HG03460 (cell line): ENCODE results near the gene SCT.
"Not testable (repeated sequence)": the region's sequence is repeated elsewhere in the genome, so short reads cannot be mapped to it uniquely, and the experiment has no call there.

Source experiments
- ATAC-seq: cut with Tn5 transposase; IDR thresholded peaks from one replicate; pipeline ENCODE4 v1.9.1; 2021; ENCODE audit not compliant: unreplicated experiment

Gene SCT

DNA sequence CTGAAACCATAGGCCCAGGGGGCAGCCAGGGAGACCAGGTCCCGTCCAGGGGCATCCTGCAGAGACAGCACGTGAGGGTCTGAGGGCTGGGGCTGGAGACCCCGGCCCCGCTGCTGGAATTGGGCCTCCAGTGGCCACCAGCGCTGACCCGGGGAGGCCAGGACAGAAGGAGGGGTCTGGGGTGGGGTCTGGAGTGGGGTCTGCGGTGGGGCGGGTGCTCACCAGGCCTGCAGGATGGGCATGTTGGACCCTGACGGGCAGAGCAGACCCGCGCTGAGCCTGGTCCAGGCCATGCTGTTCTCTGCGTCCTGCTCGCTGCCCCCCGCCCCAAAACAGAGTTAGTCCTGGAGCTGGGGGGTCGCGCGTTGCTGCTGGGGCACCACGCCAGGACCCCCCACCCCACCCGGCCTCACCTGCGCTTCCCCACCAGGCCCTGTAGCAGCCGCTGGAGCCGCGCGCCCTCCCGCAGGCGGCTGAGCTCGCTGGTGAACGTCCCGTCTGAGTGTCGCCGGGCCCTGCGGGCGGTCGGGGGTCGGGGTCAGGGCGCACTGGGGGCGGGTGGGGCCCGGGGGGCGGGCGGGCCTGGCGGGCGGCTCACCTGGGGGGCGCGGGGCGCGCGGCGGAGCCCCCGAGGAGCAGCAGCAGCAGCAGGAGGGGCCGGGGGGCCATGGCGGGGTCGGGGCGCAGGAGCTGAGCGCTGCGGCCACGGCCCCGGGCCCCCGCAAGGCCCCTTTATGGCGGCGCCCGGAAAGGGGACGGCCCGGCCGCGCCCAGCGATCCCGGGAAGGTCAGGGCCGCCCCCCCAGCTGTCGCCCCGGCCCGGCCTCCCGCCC, at the start of gene SCT:
Gene SCT, minus strand, starts transcription at position 707 of the 833 bp plus-strand sequence. Its CDS starts 38 bp downstream, at position 669.
- no peak for ATAC-seq

DNA sequence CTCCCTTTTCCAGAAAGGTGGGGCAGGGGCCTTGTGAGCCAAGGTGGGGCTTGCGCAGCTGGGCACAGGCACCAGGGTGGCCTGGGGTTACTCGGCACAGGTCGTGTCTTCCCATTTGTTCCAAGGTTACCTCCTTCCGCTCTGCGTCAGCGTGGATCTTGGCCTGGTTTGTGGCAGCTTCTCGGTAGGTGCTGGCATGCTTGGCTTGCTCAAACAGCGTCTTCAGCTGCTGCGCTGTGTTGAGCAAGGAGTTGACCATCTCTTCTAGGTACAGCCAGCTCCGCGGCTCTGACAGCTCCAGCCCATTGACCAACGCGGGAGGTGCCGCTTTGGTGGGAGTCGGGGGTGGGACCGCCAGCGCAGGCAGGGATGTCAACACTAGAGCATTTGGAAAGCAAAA, 47.4 kb upstream of the SCT start:
- no peak for ATAC-seq

DNA sequence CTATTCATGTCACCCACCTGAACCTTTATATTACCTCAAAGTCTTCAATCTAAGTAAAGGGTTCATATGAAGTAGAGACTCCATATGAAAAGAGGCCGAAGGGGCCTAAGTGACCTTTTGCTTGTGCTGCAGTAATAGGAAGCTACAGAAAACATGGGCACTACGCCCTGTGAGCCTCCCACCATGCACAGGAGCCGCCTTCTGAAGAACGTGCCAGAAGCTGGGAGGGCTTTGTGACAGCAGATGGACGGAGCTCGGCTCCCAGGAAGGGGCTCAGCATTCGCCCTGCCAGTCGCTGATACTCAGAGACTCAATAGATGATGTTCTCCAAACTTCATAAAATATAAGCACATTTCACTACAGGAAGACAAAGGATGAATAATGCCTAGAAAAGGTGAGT, 46.9 kb upstream of the SCT start:
- ATAC-seq = no peak

DNA sequence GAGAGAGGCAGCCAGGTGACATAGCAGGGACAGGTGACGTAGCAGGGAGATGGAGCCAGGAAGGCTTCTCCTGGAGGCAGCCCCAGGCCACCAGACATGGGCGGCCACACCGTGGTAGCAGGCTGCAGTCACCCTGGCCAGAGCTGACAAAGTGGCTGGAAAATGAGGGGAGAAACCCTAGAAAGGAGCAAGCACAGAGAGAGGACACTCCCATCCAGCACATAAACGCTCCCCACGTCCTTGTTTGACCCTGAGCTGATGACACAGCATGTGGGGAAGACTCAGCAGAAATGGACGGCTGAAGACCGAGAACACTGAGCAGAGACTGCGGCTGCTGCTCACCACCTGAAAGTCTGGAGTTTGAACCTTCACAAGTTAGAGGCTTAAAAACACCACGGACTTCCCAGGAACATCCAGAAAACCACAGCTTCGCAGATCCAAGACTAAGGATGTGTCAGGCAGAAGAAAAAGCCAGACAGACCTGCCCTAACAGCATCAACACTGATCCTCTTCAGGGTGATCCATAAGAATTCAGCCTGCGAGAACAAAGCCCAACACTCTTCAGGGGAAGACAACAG, 38.8 kb upstream of the SCT start:
- ATAC-seq = no peak

DNA sequence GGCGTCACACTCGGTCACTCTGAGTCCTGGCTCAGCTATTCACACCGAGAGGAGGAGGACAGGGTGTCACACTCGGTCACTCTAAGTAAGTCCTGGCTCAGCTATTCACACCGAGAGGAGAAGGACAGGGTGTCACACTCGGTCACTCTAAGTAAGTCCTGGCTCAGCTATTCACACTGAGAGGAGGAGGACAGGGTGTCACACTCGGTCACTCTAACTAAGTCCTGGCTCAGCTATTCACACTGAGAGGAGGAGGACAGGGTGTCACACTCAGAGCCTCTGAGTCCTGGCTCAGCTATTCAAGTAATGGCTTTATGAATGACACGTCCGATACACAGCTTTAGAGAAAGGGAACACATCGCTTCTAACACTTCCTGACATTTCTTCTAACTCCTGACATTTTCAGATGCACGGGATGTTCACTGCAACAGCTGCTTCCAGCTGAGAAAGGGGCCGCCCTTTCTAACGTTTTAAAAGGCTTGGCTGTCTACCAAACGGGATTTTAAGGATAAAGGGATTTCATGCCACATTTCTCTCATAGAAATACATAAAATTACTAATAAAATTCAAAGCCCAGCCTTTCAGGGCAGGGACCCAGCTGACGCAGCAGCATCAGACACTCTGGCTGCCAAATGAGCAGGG, 38.2 kb upstream of the SCT start:
- no peak for ATAC-seq

- ATAC-seq = no peak
Observed at GRCh38 chr11:662689-663274, 35.8 kb upstream of the SCT start.

DNA sequence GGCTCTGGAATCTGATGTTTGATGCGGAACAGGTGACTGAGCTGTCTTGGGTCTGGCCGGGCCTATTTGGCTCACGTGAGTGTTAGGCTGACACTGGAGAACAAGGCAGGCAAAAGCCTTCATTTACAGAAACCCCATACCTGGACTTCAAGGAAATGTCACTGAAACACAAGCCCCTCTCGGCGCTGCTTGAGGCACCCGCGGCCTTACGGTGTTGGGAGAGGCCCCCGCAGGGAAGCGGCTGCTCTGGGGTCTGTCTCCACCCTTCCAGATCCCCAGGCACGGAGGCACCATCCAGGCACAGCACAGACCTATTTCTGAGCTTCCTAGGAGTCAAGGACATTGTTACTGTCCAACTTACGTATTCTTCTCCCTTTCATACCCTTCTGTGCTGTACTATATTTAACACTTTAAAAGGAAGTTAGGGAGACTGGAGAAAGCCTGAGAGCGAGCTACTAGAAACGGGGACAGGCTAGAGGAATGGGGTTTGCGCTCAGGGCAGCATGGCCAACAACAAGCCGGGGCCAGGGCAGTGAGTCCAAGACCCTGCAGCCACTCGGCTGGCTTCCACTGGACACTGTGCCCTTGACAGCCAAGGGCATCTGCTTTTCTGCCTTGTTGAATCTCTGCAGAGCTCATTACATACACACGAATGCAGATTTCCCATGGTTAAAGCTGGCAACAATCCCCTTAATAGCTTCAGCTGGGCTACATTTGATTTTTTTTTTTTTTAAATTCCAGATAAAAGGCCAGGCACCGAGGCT, 33.9 kb upstream of the SCT start:
- ATAC-seq = no peak

GRCh38 chr11:660281-660680, 33.3 kb upstream of the SCT start:
- no peak for ATAC-seq

DNA sequence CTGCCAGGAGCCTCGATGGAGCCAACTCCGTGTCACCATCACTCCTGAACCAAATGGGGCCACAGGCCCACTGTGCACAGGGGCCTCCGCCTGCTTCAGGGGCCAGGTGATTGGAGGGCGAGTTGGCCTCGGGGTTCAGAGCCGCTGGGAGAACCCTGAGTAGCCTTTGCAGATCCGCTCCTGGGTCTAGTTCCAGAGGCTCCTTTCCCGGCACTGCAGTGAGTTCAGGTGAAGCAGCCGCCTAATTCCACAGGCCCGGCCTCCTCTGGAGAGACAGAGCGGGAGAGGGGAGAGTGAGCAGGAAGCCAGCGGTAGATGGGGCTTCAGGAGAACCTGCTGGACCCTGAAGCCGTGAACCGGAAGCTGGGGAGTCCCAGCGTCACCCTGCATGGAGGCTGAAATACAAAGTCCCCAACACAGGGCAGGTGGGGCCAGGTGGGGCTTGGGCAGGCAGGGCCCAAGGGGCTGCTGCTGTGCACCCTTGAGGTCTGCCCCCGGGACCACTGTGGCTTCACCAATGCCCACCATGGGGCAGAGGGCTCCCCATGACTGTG, 32.6 kb upstream of the SCT start:
- ATAC-seq = no peak

DNA sequence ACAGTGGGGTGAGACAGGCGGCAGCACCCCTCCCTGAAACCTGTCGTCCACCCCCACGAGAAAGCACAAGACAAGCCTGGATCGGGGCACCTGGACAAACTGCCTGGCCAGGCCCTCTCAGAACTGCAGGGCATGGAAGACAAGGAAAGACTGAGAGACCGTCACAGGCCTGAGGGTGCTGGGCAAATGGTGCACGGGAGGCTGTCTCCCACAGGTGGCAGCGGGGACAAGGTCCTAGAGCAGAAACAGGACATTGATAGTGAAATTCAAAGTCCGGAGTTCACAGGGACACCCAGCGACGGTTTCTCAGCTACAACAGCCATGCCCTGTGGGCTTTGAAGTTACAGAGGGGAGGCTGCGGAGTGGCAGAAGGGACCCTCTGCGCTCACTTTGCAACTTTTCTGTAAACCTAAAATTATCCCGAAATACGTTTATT, 30.7 kb upstream of the SCT start:
- no peak for ATAC-seq

GRCh38 chr11:656866-657265, 29.9 kb upstream of the SCT start:
- no peak for ATAC-seq

- ATAC-seq = no peak
Observed at GRCh38 chr11:656426-656825, 29.4 kb upstream of the SCT start.

DNA sequence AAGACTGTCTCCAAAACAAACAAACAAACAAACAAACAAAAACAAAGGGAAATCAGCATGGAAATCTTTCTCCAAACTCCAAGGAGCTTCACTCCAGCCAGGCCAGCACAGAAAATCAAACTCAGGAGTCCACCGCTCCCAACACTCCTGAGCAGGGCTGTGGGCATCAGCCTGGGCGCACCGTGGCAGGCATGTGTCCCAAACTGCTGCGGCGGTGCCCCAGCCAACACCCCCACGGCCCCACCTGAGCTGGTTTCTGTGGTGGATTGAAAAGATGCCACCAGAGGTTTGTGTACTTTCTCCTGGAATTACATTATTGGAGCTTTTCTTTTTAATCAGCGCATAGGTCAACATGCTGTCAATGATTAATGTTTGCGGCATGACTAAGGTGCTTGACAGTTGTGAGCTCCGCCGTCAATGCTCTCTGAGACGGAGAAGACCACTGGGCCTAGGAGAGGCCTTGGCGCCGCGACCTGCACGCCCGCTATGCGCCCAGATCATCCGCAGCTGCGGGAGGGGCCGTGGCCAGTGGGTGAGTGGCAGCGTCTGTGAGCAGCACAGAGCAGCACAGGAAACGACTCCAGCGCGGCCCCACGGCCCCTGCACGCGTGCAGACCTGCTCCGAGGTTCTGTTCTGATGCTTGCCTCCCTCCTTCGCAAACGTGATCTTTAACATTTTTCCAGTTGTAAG, 28.2 kb upstream of the SCT start:
- no peak for ATAC-seq

GRCh38 chr11:654444-654843, 27.5 kb upstream of the SCT start:
- ATAC-seq = not testable (repeated sequence)

- no peak for ATAC-seq
Observed at GRCh38 chr11:653837-654236, 26.9 kb upstream of the SCT start.

GRCh38 chr11:653136-653535, 26.2 kb upstream of the SCT start:
- ATAC-seq = not testable (repeated sequence)

- no peak for ATAC-seq
Observed at GRCh38 chr11:650482-650881, 23.5 kb upstream of the SCT start.

DNA sequence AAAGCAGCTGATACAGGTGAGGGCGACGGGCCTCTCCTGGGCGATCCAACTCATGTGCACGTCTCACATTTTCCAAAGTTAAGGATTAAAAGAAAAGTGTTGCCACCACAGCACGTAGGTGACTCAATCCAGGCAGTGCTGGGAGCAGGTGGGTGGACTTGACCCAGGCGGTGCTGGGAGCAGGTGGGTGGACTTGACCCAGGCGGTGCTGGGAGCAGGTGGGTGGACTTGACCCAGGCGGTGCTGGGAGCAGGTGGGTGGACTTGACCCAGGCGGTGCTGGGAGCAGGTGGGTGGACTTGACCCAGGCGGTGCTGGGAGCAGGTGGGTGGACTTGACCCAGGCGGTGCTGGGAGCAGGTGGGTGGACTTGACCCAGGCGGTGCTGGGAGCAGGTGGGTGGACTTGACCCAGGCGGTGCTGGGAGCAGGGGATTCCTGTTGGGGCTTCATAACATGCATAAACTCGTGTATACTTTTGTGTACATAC, 20.7 kb upstream of the SCT start:
- not testable (repeated sequence) for ATAC-seq

DNA sequence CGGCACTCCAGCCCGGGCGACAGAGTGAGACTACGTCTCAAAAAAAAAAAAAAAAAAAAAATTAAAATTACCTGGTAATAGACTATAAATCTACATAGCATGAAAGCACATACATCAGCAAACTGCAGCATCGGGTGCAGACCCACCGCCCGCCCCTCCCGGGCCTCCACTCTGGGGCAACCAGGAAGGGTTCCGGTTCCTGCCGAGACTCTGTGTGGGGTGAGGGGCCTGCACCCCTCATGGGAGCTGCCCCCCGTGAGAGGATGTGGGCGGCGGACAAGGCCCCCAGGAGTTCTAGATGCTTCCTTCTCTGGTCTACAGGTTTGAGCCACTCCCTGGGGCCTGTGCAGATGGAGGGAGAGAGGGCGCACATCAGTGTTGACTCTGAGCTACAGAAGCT, 19.2 kb upstream of the SCT start:
- ATAC-seq = no peak

- ATAC-seq = no peak
Observed at GRCh38 chr11:645536-645935, 18.6 kb upstream of the SCT start.
